Left lobe of liver (tissue), 2 donors: ENCODE data around the gene MYO7A. TPM values are rescaled to one million over a fixed set of nuclear protein-coding genes. Genes with fewer than 3 reads are reported as not detected.

Experiments used
- ATAC-seq: fragments of 200-7000 bp; cut with Tn5 transposase; one replicate; pipeline ENCODE4 v1.9.1; 2020; ENCODE audit warnings: mild to moderate bottlenecking, moderate library complexity
- DNase-seq: peaks from one replicate; pipeline ENCODE4 v3.0.0-alpha.2; 2020; ENCODE audit warnings: low spot score
- total RNA-seq: library from RNA; stranded (reverse); gene quantifications from one replicate; pipeline ENCODE4 v1.2.1, GENCODE V29; 2021
- donor health status: DM: no; HTN: no; CAD: no; lungs with moderate emphysema.
- donor health status: DM: no; HTN: yes; CAD: no.

Gene MYO7A
- total RNA-seq, 1 donor from 2014 or later = 38.5 TPM

- no peak for ATAC-seq
- DNase-seq = no peak
Observed at GRCh38 chr11:77110836-77111235, 17.2 kb upstream of the MYO7A start.

GRCh38 chr11:77111277-77111676, 16.8 kb upstream of the MYO7A start:
- ATAC-seq (no peak), DNase-seq (no peak)

GRCh38 chr11:77111946-77112345, 16.1 kb upstream of the MYO7A start:
- ATAC-seq = no peak
- DNase-seq = no peak

GRCh38 chr11:77112641-77113381, 15.2 kb upstream of the MYO7A start:
- no peak for DNase-seq
- ATAC-seq = no peak

- DNase-seq (no peak), ATAC-seq (peak; percentile 52)
Observed at GRCh38 chr11:77113382-77114088, 14.5 kb upstream of the MYO7A start.

- DNase-seq = no peak
- no peak for ATAC-seq
Observed at GRCh38 chr11:77114089-77114463, 14.0 kb upstream of the MYO7A start.

GRCh38 chr11:77115181-77115611, 12.8 kb upstream of the MYO7A start:
- DNase-seq (no peak), ATAC-seq (no peak)

GRCh38 chr11:77115956-77116355, 12.1 kb upstream of the MYO7A start:
- DNase-seq (no peak), ATAC-seq (no peak)

GRCh38 chr11:77117492-77117891, 10.6 kb upstream of the MYO7A start:
- DNase-seq (no peak), ATAC-seq (no peak)

GRCh38 chr11:77118086-77118485, 10.0 kb upstream of the MYO7A start:
- no peak for DNase-seq

GRCh38 chr11:77118971-77119370, 9.1 kb upstream of the MYO7A start:
- no peak for ATAC-seq
- DNase-seq = no peak

More at GRCh38 chr11:77118086-77118485, 10.0 kb upstream of the MYO7A start:
- ATAC-seq = no peak

GRCh38 chr11:77119531-77119936, 8.5 kb upstream of the MYO7A start:
- DNase-seq (no peak), ATAC-seq (no peak)

GRCh38 chr11:77120571-77120970, 7.5 kb upstream of the MYO7A start:
- ATAC-seq (no peak), DNase-seq (no peak)

GRCh38 chr11:77121096-77121640, 6.9 kb upstream of the MYO7A start:
- ATAC-seq (no peak), DNase-seq (no peak)

GRCh38 chr11:77121876-77122575, 6.0 kb upstream of the MYO7A start:
- no peak for ATAC-seq
- DNase-seq = no peak

GRCh38 chr11:77122576-77123212, 5.4 kb upstream of the MYO7A start:
- DNase-seq = no peak
- no peak for ATAC-seq

- ATAC-seq (no peak), DNase-seq (no peak)
Observed at GRCh38 chr11:77123591-77123990, 4.5 kb upstream of the MYO7A start.

- no peak for ATAC-seq
Observed at GRCh38 chr11:77124041-77124440, 4.0 kb upstream of the MYO7A start.

GRCh38 chr11:77124488-77124887, 3.6 kb upstream of the MYO7A start:
- ATAC-seq = no peak
- no peak for DNase-seq

More at GRCh38 chr11:77124041-77124440, 4.0 kb upstream of the MYO7A start:
- no peak for DNase-seq

- DNase-seq (no peak), ATAC-seq (no peak)
Observed at GRCh38 chr11:77125191-77125590, 2.9 kb upstream of the MYO7A start.

- DNase-seq = no peak
- no peak for ATAC-seq
Observed at GRCh38 chr11:77125695-77126094, 2.4 kb upstream of the MYO7A start.
